Measurements from ENCODE around the gene PLD1. TPM values are rescaled to one million over a fixed set of nuclear protein-coding genes. Genes with fewer than 3 reads are reported as not detected.

The PLD1 gene
- total and polyA plus RNA-seq, 2 of the 8 experiments (the other 6 are each of a cell fraction or from before 2014, with no cell fraction given), result 1.2 to 2.6 TPM

GRCh38 chr3:171782617-171783016, 27.7 kb downstream of the PLD1 start:
- TF ChIP-seq ATF2 (IDR thresholded peaks at IDR 0.05; ENCODE audit: low read length) (no peak), BCL11A (IDR thresholded peaks at IDR 0.05; ENCODE audit: low read depth in 2 of 2, low read length in 2 of 2) (no peak), CHD1 (IDR thresholded peaks at IDR 0.05; ENCODE audit: low read depth, low read length) (no peak), TEAD4 (IDR thresholded peaks at IDR 0.05; ENCODE audit: low read depth, low read length) (no peak), USF2 (IDR thresholded peaks at IDR 0.05; ENCODE audit: low read length) (no peak), RAD21 (IDR thresholded peaks at IDR 0.05 in 1 of 2, conservative IDR thresholded peaks at IDR 0.05 in 1 of 2; ENCODE audit: low read depth in 2 of 2, low read length in 2 of 2) (no peak), SP4 (IDR thresholded peaks at IDR 0.05; ENCODE audit: low read length) (no peak), KDM1A (IDR thresholded peaks at IDR 0.05; ENCODE audit: borderline replicate concordance, low read length) (no peak), POU5F1 (IDR thresholded peaks at IDR 0.05; ENCODE audit: low read depth, low read length) (no peak)
- no peak overlapping the region for H3K27ac ChIP-seq (ENCODE audit: low read depth, low read length)
- no peaks in the 10 kb centered on the region for H3K4me1 ChIP-seq (replicated peaks in 1 of 4; ENCODE audit: control insufficient read depth in 3 of 4, insufficient read depth in 4 of 4, low read length in 3 of 4)
- H3K4me3 ChIP-seq (ENCODE audit: extremely low read depth in 1 of 4, insufficient read depth in 2 of 4, low read depth in 3 of 4, low read length in 4 of 4), result no peak overlapping the region
- H3K79me1 ChIP-seq (ENCODE audit: low read depth, low read length), result no peaks in the 10 kb centered on the region
- 76% methylated on average over 1 of the region's 1 CpG; no CpG with 5 or more reads in 1 of the 2 experiments for WGBS, 2 experiments (ENCODE audit: extremely low coverage in 1 of 2, insufficient coverage in 1 of 2, insufficient read length in 1 of 2, insufficient replicate concordance in 2 of 2, low coverage in 1 of 2, low lambda C conversion rate in 2 of 2, missing lambda C conversion rate in 1 of 2)
- no peaks in the 10 kb centered on the region for H3K79me2 ChIP-seq (ENCODE audit: control insufficient read depth in 1 of 2, insufficient read depth in 2 of 2, low read length in 2 of 2)
- no peak overlapping the region for H3K9ac ChIP-seq (replicated peaks in 1 of 4; ENCODE audit: extremely low read depth in 1 of 4, low read depth in 3 of 4, low read length in 3 of 4)
- no peak overlapping the region for H4K91ac ChIP-seq (replicated peaks; ENCODE audit: insufficient read length, low read length)
- no peaks in the 10 kb centered on the region for H3K23me2 ChIP-seq (ENCODE audit: low read depth, low read length)
- ChIA-PET CTCF (ENCODE audit: partially characterized antibody) (no interaction called here), POLR2A (ENCODE audit: partially characterized antibody) (no interaction called here)
- no peak overlapping the region for H3K4me2 ChIP-seq (ENCODE audit: insufficient read depth in 1 of 2, low read depth in 2 of 2, low read length in 2 of 2)
- H3K9me3 ChIP-seq (ENCODE audit: insufficient read depth in 2 of 2, low read depth in 1 of 2, low read length in 1 of 2), result no peaks in the 10 kb centered on the region
- no peaks in the 10 kb centered on the region for H4K20me1 ChIP-seq (replicated peaks in 1 of 2; ENCODE audit: control insufficient read depth in 1 of 2, insufficient read depth in 2 of 2, low read length in 2 of 2)
- no peak overlapping the region for H2AFZ ChIP-seq (ENCODE audit: low read length)
- FAIRE-seq (no peak), DNase-seq (ENCODE audit: low read depth in 1 of 2, low spot score in 2 of 2) (no peak)
- H4K5ac ChIP-seq (ENCODE audit: insufficient read length, low read depth, low read length), result no peak overlapping the region
- no peak overlapping the region for H3K23ac ChIP-seq (ENCODE audit: insufficient read length)
- H2BK12ac ChIP-seq (ENCODE audit: low read depth, low read length), result no peak overlapping the region
- H2BK120ac ChIP-seq (replicated peaks; ENCODE audit: low read depth, low read length), result no peak overlapping the region
- no peak overlapping the region for H3K4ac ChIP-seq (replicated peaks; ENCODE audit: insufficient read length, low read depth, low read length)
- H2AK5ac ChIP-seq (ENCODE audit: low read depth, low read length), result no peak overlapping the region
- no peak overlapping the region for H3K18ac ChIP-seq (ENCODE audit: extremely low read depth, low read length)
- no peak overlapping the region for H3K14ac ChIP-seq (ENCODE audit: insufficient read length)
- H3K36me3 ChIP-seq (ENCODE audit: control insufficient read depth in 2 of 4, insufficient read depth in 4 of 4, low read length in 3 of 4), result no peaks in the 10 kb centered on the region
- H3K27me3 ChIP-seq (replicated peaks in 1 of 4; ENCODE audit: control insufficient read depth in 3 of 4, extremely low read depth in 1 of 4, insufficient read depth in 3 of 4, low read length in 3 of 4), result no peaks in the 10 kb centered on the region
- H2BK20ac ChIP-seq (ENCODE audit: low read length), result no peak overlapping the region
- H3K56ac ChIP-seq (replicated peaks; ENCODE audit: insufficient read length, low read depth, low read length), result no peak overlapping the region
- H4K8ac ChIP-seq (ENCODE audit: extremely low read depth, insufficient read depth, low read length), result no peak overlapping the region
- H2BK15ac ChIP-seq (ENCODE audit: low read length), result no peak overlapping the region
- H2BK5ac ChIP-seq (ENCODE audit: low read depth, low read length), result no peak overlapping the region

Measured in H1 (cell line).